GM23338 (cell line): ENCODE measurements around the gene SERPINE2. TPM values are rescaled to one million over a fixed set of nuclear protein-coding genes. Genes with fewer than 3 reads are reported as not detected.
A peak's percentile ranks its signal among the peaks of the same experiment; 100 is the strongest.

ENCODE experiments used
- ATAC-seq: fragments of 200-7000 bp; cut with Tn5 transposase; 3 replicates; pipeline ENCODE4 v1.9.1; 2020
- DNase-seq: peaks from one replicate; pipeline ENCODE4 v3.0.0-alpha.2; 2015; ENCODE audit warnings: low spot score
- H2AFZ ChIP-seq: fragments of 200-600 bp; sonication (generic); 2 replicates; pipeline ENCODE4 v1.8.0; 2016; ENCODE audit warnings: antibody characterized with exemption, mild to moderate bottlenecking, moderate library complexity
- H3F3A ChIP-seq: fragments of 200-600 bp; sonication (generic); replicated peaks from 2 replicates; pipeline ENCODE4 v1.8.0; 2017; ENCODE audit warnings: antibody characterized with exemption, mixed run types, low read depth
- H3K27ac ChIP-seq: fragments of 200-600 bp; sonication (generic); 2 replicates; pipeline ENCODE4 v1.6.1; 2016; ENCODE audit warnings: low read depth
- H3K27me3 ChIP-seq: fragments of 200-600 bp; sonication (generic); 2 replicates; pipeline ENCODE4 v1.8.0; 2016; ENCODE audit warnings: mild to moderate bottlenecking, mixed run types, moderate library complexity; ENCODE audit not compliant: insufficient read depth
- H3K36me3 ChIP-seq: fragments of 200-600 bp; sonication (generic); 2 replicates; pipeline ENCODE4 v1.8.0; 2016; ENCODE audit warnings: mild to moderate bottlenecking; ENCODE audit not compliant: insufficient read depth
- H3K4me1 ChIP-seq: fragments of 200-600 bp; sonication (generic); 2 replicates; pipeline ENCODE4 v1.8.0; 2016; ENCODE audit warnings: mild to moderate bottlenecking, moderate library complexity; ENCODE audit not compliant: insufficient read depth
- H3K4me2 ChIP-seq: fragments of 200-600 bp; sonication (generic); 2 replicates; pipeline ENCODE4 v1.7.1; 2017; ENCODE audit warnings: mixed run types
- H3K4me3 ChIP-seq: fragments of 200-600 bp; sonication (generic); 2 replicates; pipeline ENCODE4 v1.6.1; 2016; ENCODE audit warnings: mixed run types
- H3K79me2 ChIP-seq: fragments of 200-600 bp; sonication (generic); replicated peaks from 2 replicates; pipeline ENCODE4 v1.8.0; 2017; ENCODE audit warnings: mild to moderate bottlenecking; ENCODE audit not compliant: insufficient read depth
- H3K9me2 ChIP-seq: fragments of 200-600 bp; sonication (generic); 2 replicates; pipeline ENCODE4 v1.8.0; 2017; ENCODE audit not compliant: insufficient read depth
- H4K20me1 ChIP-seq: fragments of 200-600 bp; sonication (generic); replicated peaks from 2 replicates; pipeline ENCODE4 v1.8.0; 2017; ENCODE audit warnings: mild to moderate bottlenecking; ENCODE audit not compliant: insufficient read depth
- H3K27ac Mint-ChIP-seq: 2 replicates; pipeline ENCODE4 v1.8.0; 2020; ENCODE audit warnings: inconsistent platforms, mild to moderate bottlenecking, moderate library complexity, mixed read lengths
- H3K27me3 Mint-ChIP-seq: 3 replicates; pipeline ENCODE4 v1.8.0; 2022; ENCODE audit warnings: low read depth, mild to moderate bottlenecking, moderate library complexity, mixed read lengths, inconsistent platforms; ENCODE audit not compliant: insufficient read depth, poor library complexity
- H3K36me3 Mint-ChIP-seq: 3 replicates; pipeline ENCODE4 v1.8.0; 2021; ENCODE audit warnings: low read depth, mild to moderate bottlenecking, inconsistent platforms, moderate library complexity, mixed read lengths
- H3K4me1 Mint-ChIP-seq: 3 replicates; pipeline ENCODE4 v1.8.0; 2020; ENCODE audit warnings: mild to moderate bottlenecking, inconsistent platforms, mixed read lengths
- H3K4me3 Mint-ChIP-seq: 3 replicates; pipeline ENCODE4 v1.8.0; 2021; ENCODE audit warnings: moderate library complexity, mild to moderate bottlenecking, inconsistent platforms, mixed read lengths
- H3K9me3 Mint-ChIP-seq: 3 replicates; pipeline ENCODE4 v1.8.0; 2020; ENCODE audit warnings: moderate library complexity, mild to moderate bottlenecking, inconsistent platforms, mixed read lengths
- CREB1 ChIP-seq: fragments of 250-450 bp; sonication (Bioruptor Pico); IDR thresholded peaks from 2 replicates; pipeline ENCODE4 v1.5.0; 2020; ENCODE audit warnings: low read depth, mild to moderate bottlenecking, moderate library complexity
- CTCF ChIP-seq, 2 experiments: fragments of 200-600 bp in 1 of 2; sonication (generic) in 1 of 2; conservative IDR thresholded peaks; 2 replicates each; pipeline versions ENCODE4 v1.5.1 to v1.6.1; 2016 to 2017; ENCODE audit warnings: antibody characterized with exemption in 2 of 2, low read depth in 2 of 2, mild to moderate bottlenecking in 2 of 2, moderate library complexity in 1 of 2
- EZH2 ChIP-seq: fragments of 200-600 bp; sonication (generic); IDR thresholded peaks from one replicate; pipeline ENCODE4 v1.8.0; 2017; ENCODE audit warnings: antibody characterized with exemption, mild to moderate bottlenecking, low read depth; ENCODE audit not compliant: unreplicated experiment
- POLR2AphosphoS5 ChIP-seq: IDR thresholded peaks from 2 replicates; pipeline ENCODE4 v1.6.1; 2016; ENCODE audit warnings: antibody characterized with exemption, low read depth
- REST ChIP-seq: IDR thresholded peaks from one replicate; pipeline ENCODE4 v1.6.1; 2018; ENCODE audit warnings: antibody characterized with exemption; ENCODE audit not compliant: unreplicated experiment
- STAT1 ChIP-seq: IDR thresholded peaks from one replicate; pipeline ENCODE4 v1.6.1; 2016; ENCODE audit warnings: antibody characterized with exemption; ENCODE audit not compliant: unreplicated experiment
- ZNF331 ChIP-seq: fragments of 250-450 bp; sonication (Bioruptor Pico); IDR thresholded peaks from 2 replicates; pipeline ENCODE4 v1.5.0; 2020; ENCODE audit warnings: low read depth, mild to moderate bottlenecking, moderate library complexity
- polyA plus RNA-seq: library from polyadenylated mRNA; unstranded; fragments of >200 nt; fragmentation: Nextera tagmentation; extraction: Ambion mirVana; gene quantifications from 2 replicates; pipeline ENCODE4 v1.2.1, GENCODE V29; 2016
- total RNA-seq: library from RNA; depleted of rRNA; stranded (reverse); fragments of >200 nt; shearing (Covaris generic); gene quantifications from 2 replicates; pipeline ENCODE4 v1.2.3, GENCODE V29; 2014
- TF ChIP-seq, protein P1 (sequence below): fragments of 250-450 bp; sonication (Bioruptor Pico); IDR thresholded peaks from 2 replicates; pipeline ENCODE4 v1.5.0; 2020; ENCODE audit warnings: mild to moderate bottlenecking, moderate library complexity

The SERPINE2 gene
- total and polyA plus RNA-seq, 2 experiments from 2014 or later, result 38.6 to 44.2 TPM

- Mint-ChIP-seq H3K36me3 (peaks cover 23% of the 10 kb centered on the region), H3K4me3 (peak overlapping the region; percentile 96), H3K27ac (no peak overlapping the region), H3K9me3 (peaks cover 3% of the 10 kb centered on the region; the same call in 1 of the 3 replicates), H3K4me1 (peaks cover 46% of the 10 kb centered on the region), H3K27me3 (peaks cover 9% of the 10 kb centered on the region)
- Histone ChIP-seq H3K36me3 (no peaks in the 10 kb centered on the region), H3K79me2 (peaks cover 74% of the 10 kb centered on the region), H2AFZ (no peak overlapping the region), H3K4me2 (peak overlapping the region; percentile 98), H3F3A (no peaks in the 10 kb centered on the region), H3K4me3 (peak overlapping the region; percentile 95), H3K4me1 (peaks cover 62% of the 10 kb centered on the region), H4K20me1 (peaks cover 10% of the 10 kb centered on the region; the same call in 1 of the 2 replicates), H3K27me3 (no peaks in the 10 kb centered on the region), H3K27ac (peak overlapping the region; percentile 81; the same call in 1 of the 2 replicates), H3K9me2 (no peaks in the 10 kb centered on the region)
- TF ChIP-seq CTCF (conservative IDR thresholded peaks at IDR 0.05; ENCODE audit: low read depth in 2 of 2) (no peak), REST (no peak), STAT1 (no peak), ZNF331 (CRISPR knock-in tag) (no peak), POLR2AphosphoS5 (no peak), CREB1 (CRISPR knock-in tag) (no peak), EZH2 (no peak)
- TF ChIP-seq, protein P1, sequence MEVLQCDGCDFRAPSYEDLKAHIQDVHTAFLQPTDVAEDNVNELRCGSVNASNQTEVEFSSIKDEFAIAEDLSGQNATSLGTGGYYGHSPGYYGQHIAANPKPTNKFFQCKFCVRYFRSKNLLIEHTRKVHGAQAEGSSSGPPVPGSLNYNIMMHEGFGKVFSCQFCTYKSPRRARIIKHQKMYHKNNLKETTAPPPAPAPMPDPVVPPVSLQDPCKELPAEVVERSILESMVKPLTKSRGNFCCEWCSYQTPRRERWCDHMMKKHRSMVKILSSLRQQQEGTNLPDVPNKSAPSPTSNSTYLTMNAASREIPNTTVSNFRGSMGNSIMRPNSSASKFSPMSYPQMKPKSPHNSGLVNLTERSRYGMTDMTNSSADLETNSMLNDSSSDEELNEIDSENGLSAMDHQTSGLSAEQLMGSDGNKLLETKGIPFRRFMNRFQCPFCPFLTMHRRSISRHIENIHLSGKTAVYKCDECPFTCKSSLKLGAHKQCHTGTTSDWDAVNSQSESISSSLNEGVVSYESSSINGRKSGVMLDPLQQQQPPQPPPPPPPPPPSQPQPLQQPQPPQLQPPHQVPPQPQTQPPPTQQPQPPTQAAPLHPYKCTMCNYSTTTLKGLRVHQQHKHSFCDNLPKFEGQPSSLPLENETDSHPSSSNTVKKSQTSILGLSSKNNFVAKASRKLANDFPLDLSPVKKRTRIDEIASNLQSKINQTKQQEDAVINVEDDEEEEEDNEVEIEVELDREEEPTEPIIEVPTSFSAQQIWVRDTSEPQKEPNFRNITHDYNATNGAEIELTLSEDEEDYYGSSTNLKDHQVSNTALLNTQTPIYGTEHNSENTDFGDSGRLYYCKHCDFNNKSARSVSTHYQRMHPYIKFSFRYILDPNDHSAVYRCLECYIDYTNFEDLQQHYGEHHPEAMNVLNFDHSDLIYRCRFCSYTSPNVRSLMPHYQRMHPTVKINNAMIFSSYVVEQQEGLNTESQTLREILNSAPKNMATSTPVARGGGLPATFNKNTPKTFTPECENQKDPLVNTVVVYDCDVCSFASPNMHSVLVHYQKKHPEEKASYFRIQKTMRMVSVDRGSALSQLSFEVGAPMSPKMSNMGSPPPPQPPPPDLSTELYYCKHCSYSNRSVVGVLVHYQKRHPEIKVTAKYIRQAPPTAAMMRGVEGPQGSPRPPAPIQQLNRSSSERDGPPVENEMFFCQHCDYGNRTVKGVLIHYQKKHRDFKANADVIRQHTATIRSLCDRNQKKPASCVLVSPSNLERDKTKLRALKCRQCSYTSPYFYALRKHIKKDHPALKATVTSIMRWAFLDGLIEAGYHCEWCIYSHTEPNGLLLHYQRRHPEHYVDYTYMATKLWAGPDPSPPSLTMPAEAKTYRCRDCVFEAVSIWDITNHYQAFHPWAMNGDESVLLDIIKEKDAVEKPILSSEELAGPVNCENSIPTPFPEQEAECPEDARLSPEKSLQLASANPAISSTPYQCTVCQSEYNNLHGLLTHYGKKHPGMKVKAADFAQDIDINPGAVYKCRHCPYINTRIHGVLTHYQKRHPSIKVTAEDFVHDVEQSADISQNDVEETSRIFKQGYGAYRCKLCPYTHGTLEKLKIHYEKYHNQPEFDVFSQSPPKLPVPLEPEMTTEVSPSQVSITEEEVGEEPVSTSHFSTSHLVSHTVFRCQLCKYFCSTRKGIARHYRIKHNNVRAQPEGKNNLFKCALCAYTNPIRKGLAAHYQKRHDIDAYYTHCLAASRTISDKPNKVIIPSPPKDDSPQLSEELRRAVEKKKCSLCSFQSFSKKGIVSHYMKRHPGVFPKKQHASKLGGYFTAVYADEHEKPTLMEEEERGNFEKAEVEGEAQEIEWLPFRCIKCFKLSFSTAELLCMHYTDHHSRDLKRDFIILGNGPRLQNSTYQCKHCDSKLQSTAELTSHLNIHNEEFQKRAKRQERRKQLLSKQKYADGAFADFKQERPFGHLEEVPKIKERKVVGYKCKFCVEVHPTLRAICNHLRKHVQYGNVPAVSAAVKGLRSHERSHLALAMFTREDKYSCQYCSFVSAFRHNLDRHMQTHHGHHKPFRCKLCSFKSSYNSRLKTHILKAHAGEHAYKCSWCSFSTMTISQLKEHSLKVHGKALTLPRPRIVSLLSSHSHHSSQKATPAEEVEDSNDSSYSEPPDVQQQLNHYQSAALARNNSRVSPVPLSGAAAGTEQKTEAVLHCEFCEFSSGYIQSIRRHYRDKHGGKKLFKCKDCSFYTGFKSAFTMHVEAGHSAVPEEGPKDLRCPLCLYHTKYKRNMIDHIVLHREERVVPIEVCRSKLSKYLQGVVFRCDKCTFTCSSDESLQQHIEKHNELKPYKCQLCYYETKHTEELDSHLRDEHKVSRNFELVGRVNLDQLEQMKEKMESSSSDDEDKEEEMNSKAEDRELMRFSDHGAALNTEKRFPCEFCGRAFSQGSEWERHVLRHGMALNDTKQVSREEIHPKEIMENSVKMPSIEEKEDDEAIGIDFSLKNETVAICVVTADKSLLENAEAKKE (CRISPR knock-in tag), result no peak
- no peak for DNase-seq
- no peak for ATAC-seq
Measured at GRCh38 chr2:223943135-223943534, 96.0 kb downstream of the SERPINE2 start.
